Activated T-cell treated with anti-CD3 and anti-CD28 coated beads for 24 hours (primary cell): ENCODE results near the gene COL11A1.
"Not testable (repeated sequence)": the region's sequence is repeated elsewhere in the genome, so short reads cannot be mapped to it uniquely, and the experiment has no call there.

Source experiments
- DNase-seq: peaks from one replicate; pipeline ENCODE4 v3.0.0-alpha.2; 2020; ENCODE audit warnings: low read depth

Gene COL11A1

GRCh38 chr1:103075316-103076000 is 32.9 kb downstream of the COL11A1 start:
- no peak for DNase-seq

GRCh38 chr1:103074224-103074623 is 34.1 kb downstream of the COL11A1 start:
- DNase-seq, result no peak

GRCh38 chr1:103069201-103069600 is 39.1 kb downstream of the COL11A1 start:
- DNase-seq, result no peak

GRCh38 chr1:103063921-103064320 is 44.4 kb downstream of the COL11A1 start:
- no peak for DNase-seq

GRCh38 chr1:103058391-103058790 is 49.9 kb downstream of the COL11A1 start:
- no peak for DNase-seq

GRCh38 chr1:103056423-103056822 is 51.9 kb downstream of the COL11A1 start:
- DNase-seq, result no peak

- not testable (repeated sequence) for DNase-seq
Observed at GRCh38 chr1:103028110-103028509, 80.2 kb downstream of the COL11A1 start.

- no peak for DNase-seq
Observed at GRCh38 chr1:103025858-103026409, 82.4 kb downstream of the COL11A1 start.

- no peak for DNase-seq
Observed at GRCh38 chr1:103024051-103024450, 84.3 kb downstream of the COL11A1 start.

GRCh38 chr1:103002005-103002404 is 106.3 kb downstream of the COL11A1 start:
- DNase-seq, result no peak

- no peak for DNase-seq
Observed at GRCh38 chr1:102978874-102979273, 129.4 kb downstream of the COL11A1 start.

GRCh38 chr1:102977292-102977691 is 131.0 kb downstream of the COL11A1 start:
- no peak for DNase-seq

GRCh38 chr1:102970496-102971078 is 137.7 kb downstream of the COL11A1 start:
- no peak for DNase-seq

- no peak for DNase-seq
Observed at GRCh38 chr1:102967786-102968185, 140.5 kb downstream of the COL11A1 start.

- no peak for DNase-seq
Observed at GRCh38 chr1:102961549-102961948, 146.8 kb downstream of the COL11A1 start.

- DNase-seq, result no peak
Observed at GRCh38 chr1:102954576-102954975, 153.7 kb downstream of the COL11A1 start.

- no peak for DNase-seq
Observed at GRCh38 chr1:102952400-102952799, 155.9 kb downstream of the COL11A1 start.

GRCh38 chr1:102942324-102942723 is 166.0 kb downstream of the COL11A1 start:
- no peak for DNase-seq

- DNase-seq, result no peak
Observed at GRCh38 chr1:102941366-102941947, 166.9 kb downstream of the COL11A1 start.

GRCh38 chr1:102937401-102937800 is 170.9 kb downstream of the COL11A1 start:
- no peak for DNase-seq

- DNase-seq, result not testable (repeated sequence)
Observed at GRCh38 chr1:102933362-102933761, 175.0 kb downstream of the COL11A1 start.

- no peak for DNase-seq
Observed at GRCh38 chr1:102919659-102920058, 188.7 kb downstream of the COL11A1 start.

GRCh38 chr1:102901996-102902395 is 206.3 kb downstream of the COL11A1 start:
- no peak for DNase-seq
